ENCODE data around the gene B3GALT6.

DNA sequence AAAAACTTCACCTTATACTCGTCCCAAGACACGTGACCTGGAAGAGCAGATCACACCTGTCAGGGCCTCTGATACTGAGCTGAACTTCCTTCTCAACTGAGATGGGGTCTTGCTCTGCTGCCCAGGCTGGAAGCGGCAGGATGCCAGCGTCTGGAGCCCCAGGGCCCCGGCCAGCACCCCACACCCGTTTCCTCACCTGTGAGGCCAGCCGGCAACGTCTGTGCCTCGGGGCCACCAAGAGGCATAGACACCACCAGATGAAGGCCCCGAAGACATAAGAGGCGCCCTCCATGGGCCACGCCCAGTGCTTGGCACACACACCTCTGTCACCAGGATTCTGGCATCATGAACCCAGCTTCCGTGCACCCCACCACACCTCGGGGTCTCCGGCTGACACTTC, 8.7 kb upstream of the B3GALT6 start:
- TF ChIP-seq CTCF (IDR thresholded peaks at IDR 0.05; ENCODE audit: low read length) (no peak), EZH2 (optimal IDR thresholded peaks at IDR 0.05; ENCODE audit: low read depth, low read length) (no peak), EZH2phosphoT487 (IDR thresholded peaks at IDR 0.05; ENCODE audit: low read length) (no peak)
